Activated naive CD4-positive, alpha-beta T cell treated with anti-CD3 and anti-CD28 coated beads, Interleukin-2, amount 50 U/mL, for 24 hours (primary cell): Measurements from ENCODE around the gene SGCD.

Source experiments
- H3K27ac Mint-ChIP-seq: one replicate; pipeline ENCODE4 v1.8.0; 2021; ENCODE audit warnings: mild to moderate bottlenecking, mixed read lengths
- H3K27me3 Mint-ChIP-seq: one replicate; pipeline ENCODE4 v1.8.0; 2021; ENCODE audit warnings: mixed read lengths
- H3K36me3 Mint-ChIP-seq: one replicate; pipeline ENCODE4 v1.8.0; 2021; ENCODE audit warnings: mixed read lengths
- H3K4me1 Mint-ChIP-seq: one replicate; pipeline ENCODE4 v1.8.0; 2021; ENCODE audit warnings: mixed read lengths
- H3K4me3 Mint-ChIP-seq: one replicate; pipeline ENCODE4 v1.8.0; 2021; ENCODE audit warnings: mild to moderate bottlenecking, mixed read lengths
- H3K9me3 Mint-ChIP-seq: one replicate; pipeline ENCODE4 v1.8.0; 2021; ENCODE audit warnings: mixed read lengths

SGCD gene

GRCh38 chr5:156446526-156446925 lies 119.6 kb downstream of the SGCD start:
- Mint-ChIP-seq H3K36me3 (no peaks in the 10 kb centered on the region), H3K9me3 (no peaks in the 10 kb centered on the region), H3K27ac (no peak overlapping the region), H3K4me1 (no peaks in the 10 kb centered on the region), H3K4me3 (no peak overlapping the region), H3K27me3 (peaks cover 26% of the 10 kb centered on the region)

GRCh38 chr5:156450778-156451177 lies 123.8 kb downstream of the SGCD start:
- Mint-ChIP-seq H3K27me3 (peaks cover 19% of the 10 kb centered on the region), H3K36me3 (no peaks in the 10 kb centered on the region), H3K27ac (no peak overlapping the region), H3K4me1 (no peaks in the 10 kb centered on the region), H3K9me3 (no peaks in the 10 kb centered on the region), H3K4me3 (no peak overlapping the region)

- H3K27me3 Mint-ChIP-seq = peaks cover 17% of the 10 kb centered on the region
- H3K4me3 Mint-ChIP-seq = no peak overlapping the region
- H3K4me1 Mint-ChIP-seq = no peaks in the 10 kb centered on the region
- H3K36me3 Mint-ChIP-seq = no peaks in the 10 kb centered on the region
- H3K9me3 Mint-ChIP-seq = no peaks in the 10 kb centered on the region
- H3K27ac Mint-ChIP-seq = no peak overlapping the region
Measured at GRCh38 chr5:156451505-156451904, 124.5 kb downstream of the SGCD start.

- H3K9me3 Mint-ChIP-seq = no peaks in the 10 kb centered on the region
- no peaks in the 10 kb centered on the region for H3K4me1 Mint-ChIP-seq
- peaks cover 7% of the 10 kb centered on the region for H3K27me3 Mint-ChIP-seq
- no peak overlapping the region for H3K4me3 Mint-ChIP-seq
- H3K27ac Mint-ChIP-seq = no peak overlapping the region
- H3K36me3 Mint-ChIP-seq = no peaks in the 10 kb centered on the region
Measured at GRCh38 chr5:156456857-156457256, 129.9 kb downstream of the SGCD start.

GRCh38 chr5:156459812-156460385 lies 132.9 kb downstream of the SGCD start:
- peaks cover 4% of the 10 kb centered on the region for H3K27me3 Mint-ChIP-seq
- no peaks in the 10 kb centered on the region for H3K4me1 Mint-ChIP-seq

GRCh38 chr5:156460471-156460870 lies 133.5 kb downstream of the SGCD start:
- H3K9me3 Mint-ChIP-seq = no peaks in the 10 kb centered on the region
- H3K4me1 Mint-ChIP-seq = no peaks in the 10 kb centered on the region
- no peak overlapping the region for H3K4me3 Mint-ChIP-seq
- no peaks in the 10 kb centered on the region for H3K36me3 Mint-ChIP-seq
- H3K27me3 Mint-ChIP-seq = peaks cover 4% of the 10 kb centered on the region
- H3K27ac Mint-ChIP-seq = no peak overlapping the region

More at GRCh38 chr5:156459812-156460385, 132.9 kb downstream of the SGCD start:
- Mint-ChIP-seq H3K9me3 (no peaks in the 10 kb centered on the region), H3K36me3 (no peaks in the 10 kb centered on the region), H3K27ac (no peak overlapping the region), H3K4me3 (no peak overlapping the region)

- Mint-ChIP-seq H3K36me3 (no peaks in the 10 kb centered on the region), H3K27ac (no peak overlapping the region), H3K9me3 (no peaks in the 10 kb centered on the region), H3K4me1 (no peaks in the 10 kb centered on the region), H3K27me3 (peaks cover 1% of the 10 kb centered on the region), H3K4me3 (no peak overlapping the region)
Measured at GRCh38 chr5:156466871-156467270, 139.9 kb downstream of the SGCD start.

GRCh38 chr5:156469636-156470035 lies 142.7 kb downstream of the SGCD start:
- no peaks in the 10 kb centered on the region for H3K9me3 Mint-ChIP-seq
- H3K36me3 Mint-ChIP-seq = no peaks in the 10 kb centered on the region

GRCh38 chr5:156471893-156472292 lies 144.9 kb downstream of the SGCD start:
- Mint-ChIP-seq H3K4me1 (no peaks in the 10 kb centered on the region), H3K4me3 (no peak overlapping the region), H3K27me3 (peaks cover 2% of the 10 kb centered on the region), H3K27ac (no peak overlapping the region), H3K9me3 (no peaks in the 10 kb centered on the region), H3K36me3 (no peaks in the 10 kb centered on the region)

More at GRCh38 chr5:156469636-156470035, 142.7 kb downstream of the SGCD start:
- no peak overlapping the region for H3K27ac Mint-ChIP-seq
- no peak overlapping the region for H3K4me3 Mint-ChIP-seq
- H3K4me1 Mint-ChIP-seq = no peaks in the 10 kb centered on the region
- H3K27me3 Mint-ChIP-seq = peaks cover 3% of the 10 kb centered on the region

GRCh38 chr5:156473269-156473908 lies 146.4 kb downstream of the SGCD start:
- H3K27ac Mint-ChIP-seq = no peak overlapping the region
- H3K4me1 Mint-ChIP-seq = no peaks in the 10 kb centered on the region
- H3K27me3 Mint-ChIP-seq = peaks cover 2% of the 10 kb centered on the region
- no peaks in the 10 kb centered on the region for H3K36me3 Mint-ChIP-seq
- no peak overlapping the region for H3K4me3 Mint-ChIP-seq
- H3K9me3 Mint-ChIP-seq = no peaks in the 10 kb centered on the region

- no peak overlapping the region for H3K27ac Mint-ChIP-seq
- no peaks in the 10 kb centered on the region for H3K36me3 Mint-ChIP-seq
- no peaks in the 10 kb centered on the region for H3K4me1 Mint-ChIP-seq
- H3K4me3 Mint-ChIP-seq = no peak overlapping the region
- H3K9me3 Mint-ChIP-seq = no peaks in the 10 kb centered on the region
- H3K27me3 Mint-ChIP-seq = peaks cover 2% of the 10 kb centered on the region
Measured at GRCh38 chr5:156474251-156474650, 147.3 kb downstream of the SGCD start.

- Mint-ChIP-seq H3K27me3 (peaks cover 2% of the 10 kb centered on the region), H3K4me1 (no peaks in the 10 kb centered on the region), H3K9me3 (no peaks in the 10 kb centered on the region), H3K36me3 (no peaks in the 10 kb centered on the region), H3K27ac (no peak overlapping the region), H3K4me3 (no peak overlapping the region)
Measured at GRCh38 chr5:156475182-156476157, 148.5 kb downstream of the SGCD start.

- Mint-ChIP-seq H3K27ac (no peak overlapping the region), H3K36me3 (no peaks in the 10 kb centered on the region), H3K4me1 (no peaks in the 10 kb centered on the region), H3K9me3 (no peaks in the 10 kb centered on the region), H3K4me3 (no peak overlapping the region), H3K27me3 (peaks cover 2% of the 10 kb centered on the region)
Measured at GRCh38 chr5:156476158-156476551, 149.2 kb downstream of the SGCD start.

- no peaks in the 10 kb centered on the region for H3K36me3 Mint-ChIP-seq
- H3K9me3 Mint-ChIP-seq = no peaks in the 10 kb centered on the region
Measured at GRCh38 chr5:156476678-156477077, 149.7 kb downstream of the SGCD start.

GRCh38 chr5:156477196-156477595 lies 150.2 kb downstream of the SGCD start:
- H3K27me3 Mint-ChIP-seq = no peaks in the 10 kb centered on the region
- H3K9me3 Mint-ChIP-seq = no peaks in the 10 kb centered on the region
- no peak overlapping the region for H3K4me3 Mint-ChIP-seq
- no peaks in the 10 kb centered on the region for H3K36me3 Mint-ChIP-seq
- H3K27ac Mint-ChIP-seq = no peak overlapping the region
- H3K4me1 Mint-ChIP-seq = no peaks in the 10 kb centered on the region

More at GRCh38 chr5:156476678-156477077, 149.7 kb downstream of the SGCD start:
- no peak overlapping the region for H3K4me3 Mint-ChIP-seq
- peaks cover 2% of the 10 kb centered on the region for H3K27me3 Mint-ChIP-seq
- H3K27ac Mint-ChIP-seq = no peak overlapping the region
- no peaks in the 10 kb centered on the region for H3K4me1 Mint-ChIP-seq

- H3K27ac Mint-ChIP-seq = no peak overlapping the region
- H3K4me3 Mint-ChIP-seq = no peak overlapping the region
- H3K4me1 Mint-ChIP-seq = no peaks in the 10 kb centered on the region
- H3K36me3 Mint-ChIP-seq = no peaks in the 10 kb centered on the region
- H3K27me3 Mint-ChIP-seq = peaks cover 4% of the 10 kb centered on the region
- H3K9me3 Mint-ChIP-seq = no peaks in the 10 kb centered on the region
Measured at GRCh38 chr5:156479849-156480248, 152.9 kb downstream of the SGCD start.
